SHP77 treated with DMSO at 0.1 percent for 48 hours (cell line): ENCODE data around the gene PPP2R3A.
"Not testable (repeated sequence)": the region's sequence is repeated elsewhere in the genome, so short reads cannot be mapped to it uniquely, and the experiment has no call there.

Experiments used
- DNase-seq: peaks from one replicate; lab custom pipeline; 2025; lab: John Stamatoyannopoulos, UW

The PPP2R3A gene

GRCh38 chr3:136036306-136036705 lies 70.8 kb downstream of the PPP2R3A start:
- DNase-seq, result no peak

GRCh38 chr3:136038668-136039067 lies 73.1 kb downstream of the PPP2R3A start:
- DNase-seq, result no peak

- peak; percentile 16 for DNase-seq
These were observed 77.2 kb downstream of the PPP2R3A start for GRCh38 chr3:136042608-136043221.

GRCh38 chr3:136044980-136045745 lies 79.6 kb downstream of the PPP2R3A start:
- no peak for DNase-seq

DNA sequence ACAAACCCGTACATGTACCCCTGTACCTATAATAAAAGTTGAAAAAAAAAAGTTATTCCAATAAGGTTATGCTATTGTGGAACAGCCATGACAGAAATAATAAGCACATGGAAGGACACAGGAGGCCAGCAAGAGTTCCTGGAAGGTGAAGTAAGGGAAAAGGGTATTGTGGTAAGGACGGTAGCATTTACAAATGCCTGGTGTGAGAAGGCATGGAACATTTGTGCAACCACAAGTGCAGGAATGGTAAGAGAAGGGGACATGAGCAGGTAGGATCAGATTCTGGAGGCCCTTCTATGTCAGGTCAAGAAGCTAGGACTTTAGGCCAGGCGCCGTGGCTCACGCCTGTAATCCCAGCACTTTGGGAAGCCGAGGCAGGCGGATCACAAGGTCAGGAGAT lies 82.5 kb downstream of the PPP2R3A start:
- DNase-seq, result no peak

DNA sequence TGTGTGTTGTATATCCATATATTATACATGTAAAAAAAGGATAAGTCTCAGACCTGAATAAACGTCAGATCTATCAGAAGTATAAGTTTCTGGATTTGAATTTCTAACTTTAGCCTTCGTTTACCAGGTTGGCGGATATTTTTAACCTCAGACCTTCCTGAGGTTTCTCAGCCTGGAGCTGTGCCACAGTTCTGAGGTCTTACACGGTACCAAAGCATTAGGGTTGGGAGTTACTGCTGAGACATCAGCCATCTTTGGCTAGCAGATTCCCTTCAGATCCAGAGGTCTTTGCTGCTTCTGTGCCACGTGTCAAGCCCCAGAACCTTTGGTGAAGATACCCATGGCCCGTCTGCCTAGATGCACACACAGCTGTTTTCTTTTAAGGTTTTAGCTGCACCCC lies 84.7 kb downstream of the PPP2R3A start:
- DNase-seq, result no peak

- no peak for DNase-seq
These were observed 90.0 kb downstream of the PPP2R3A start for GRCh38 chr3:136055491-136055890.

- DNase-seq, result no peak
These were observed 101.7 kb downstream of the PPP2R3A start for GRCh38 chr3:136067211-136067610.

- no peak for DNase-seq
These were observed 103.2 kb downstream of the PPP2R3A start for GRCh38 chr3:136068708-136069107.

GRCh38 chr3:136069933-136070332 lies 104.4 kb downstream of the PPP2R3A start:
- no peak for DNase-seq

GRCh38 chr3:136070334-136070733 lies 104.8 kb downstream of the PPP2R3A start:
- no peak for DNase-seq

DNA sequence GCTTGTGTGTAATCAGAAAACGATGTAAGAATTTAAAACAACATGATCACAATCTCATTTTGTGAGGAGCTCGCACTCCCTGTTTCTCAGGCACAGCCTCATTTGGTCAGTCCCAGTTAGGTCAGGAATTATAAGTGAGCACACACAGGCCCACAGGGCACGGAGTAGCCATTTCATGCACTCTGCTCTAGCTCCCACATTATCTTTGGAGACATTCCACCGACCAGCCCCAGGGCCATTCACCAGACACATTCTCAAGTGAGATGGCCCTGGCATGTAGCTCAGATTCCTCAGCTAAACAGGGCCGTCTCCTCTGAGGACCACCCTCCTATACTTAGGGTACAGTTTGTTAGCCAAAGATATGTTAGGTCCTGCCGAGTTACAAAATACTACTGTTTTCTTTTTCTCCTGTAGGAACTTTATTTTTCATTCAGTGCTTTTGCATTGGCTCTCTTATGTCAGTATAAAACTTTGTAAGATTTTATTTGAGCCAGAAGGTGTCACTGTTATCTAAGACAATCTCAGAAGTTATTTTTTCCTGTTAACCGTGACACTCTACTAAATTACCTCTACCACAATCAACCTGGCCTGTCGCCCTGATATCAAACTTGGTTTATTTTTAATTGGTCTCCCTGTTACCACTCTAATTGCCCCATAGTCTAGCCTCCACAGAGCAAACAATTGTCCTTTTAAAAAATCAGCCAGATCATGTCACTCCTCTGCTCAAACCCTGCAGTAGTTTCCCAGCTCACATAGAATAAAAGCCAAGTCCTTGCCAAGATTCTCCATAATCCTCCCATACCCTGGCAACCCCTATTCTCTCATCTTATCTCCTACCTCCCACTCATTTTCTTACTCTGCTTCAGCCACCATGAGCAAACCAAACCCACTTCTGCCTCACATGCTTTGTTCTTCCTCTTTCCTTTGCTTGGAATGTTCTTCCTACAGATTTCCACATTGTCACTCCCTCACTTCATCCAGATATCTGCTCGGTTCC lies 105.7 kb downstream of the PPP2R3A start:
- DNase-seq, result no peak

GRCh38 chr3:136074546-136075170 lies 109.1 kb downstream of the PPP2R3A start:
- DNase-seq, result no peak

DNA sequence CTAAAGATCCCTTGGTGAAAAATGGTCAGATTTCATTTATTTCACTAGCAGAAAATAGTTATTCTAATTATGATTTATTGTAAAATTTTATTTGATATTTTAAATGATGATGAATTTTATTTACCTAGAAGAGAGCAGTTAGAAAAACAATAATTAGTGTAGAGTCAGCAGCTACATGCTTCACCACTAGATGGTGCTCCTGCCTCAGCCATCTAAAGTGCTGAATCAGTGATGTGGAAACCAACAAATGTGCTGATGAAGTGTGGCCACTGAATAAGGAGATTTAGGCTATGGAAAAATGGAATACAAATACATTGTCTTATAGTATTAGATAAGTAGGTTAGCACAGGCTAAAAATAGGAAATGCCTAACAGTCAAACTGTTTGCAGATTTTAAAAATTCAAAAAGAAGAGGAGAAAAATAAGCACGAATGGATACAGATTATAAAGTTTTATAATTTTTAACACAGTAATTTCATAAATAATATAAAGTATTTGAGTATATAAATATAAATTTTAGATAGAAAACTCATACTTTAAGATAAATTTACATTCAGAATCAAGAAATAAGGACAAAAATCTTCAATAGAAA lies 109.8 kb downstream of the PPP2R3A start:
- peak; percentile 52 for DNase-seq

DNA sequence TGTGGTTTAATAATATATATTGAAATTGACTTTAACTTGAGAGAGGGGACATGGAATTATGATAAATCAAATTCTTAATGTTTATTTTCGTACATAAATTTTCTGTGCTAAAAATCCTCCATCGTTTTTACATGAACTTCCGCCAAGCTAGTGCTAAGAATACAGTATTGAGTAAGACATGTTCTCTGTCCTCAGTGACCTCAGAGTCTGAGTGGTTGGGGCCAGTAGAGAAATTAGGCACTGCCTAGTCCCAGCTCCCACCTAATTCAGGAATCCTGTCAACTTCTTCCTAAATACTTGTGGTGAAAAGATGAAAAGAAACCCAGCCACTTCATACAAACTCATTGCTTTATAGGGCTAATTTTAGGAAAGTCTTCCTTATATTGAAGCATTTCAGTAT lies 110.3 kb downstream of the PPP2R3A start:
- DNase-seq, result no peak

GRCh38 chr3:136078421-136079364 lies 113.2 kb downstream of the PPP2R3A start:
- peak; percentile 10 for DNase-seq

DNA sequence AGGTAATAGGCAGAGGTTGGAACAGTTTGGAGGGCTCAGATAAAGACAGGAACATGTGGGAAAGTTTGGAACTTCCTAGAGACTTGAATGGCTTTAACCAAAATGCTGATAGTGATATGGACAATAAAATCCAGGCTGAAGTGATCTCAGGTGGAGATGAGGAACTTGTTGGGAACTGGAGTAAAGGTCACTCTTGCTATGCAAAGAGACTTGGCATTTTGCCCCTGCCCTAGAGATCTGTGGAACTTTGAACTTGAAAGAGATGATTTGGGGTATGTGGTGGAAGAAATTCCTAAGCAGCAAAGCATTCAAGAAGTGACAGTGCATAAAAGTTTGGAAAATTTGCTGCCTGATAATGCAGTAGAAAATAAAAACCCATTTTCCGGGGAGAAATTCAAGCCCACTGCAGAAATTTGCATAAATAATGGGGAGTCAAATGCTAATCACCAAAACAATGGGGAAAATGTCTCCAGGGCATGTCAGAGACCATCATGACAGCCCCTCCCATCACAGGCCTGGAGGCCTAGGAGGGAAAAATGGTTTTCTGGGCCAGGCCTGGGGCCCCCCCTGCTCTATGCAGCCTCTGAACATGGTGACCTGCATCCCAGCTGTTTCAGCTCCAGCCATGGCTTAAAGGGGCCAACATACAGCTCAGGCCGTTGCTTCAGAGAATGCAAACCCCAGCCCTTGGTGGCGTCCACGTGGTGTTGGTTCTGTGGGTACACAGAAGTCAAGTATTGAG lies 118.3 kb downstream of the PPP2R3A start:
- DNase-seq, result not testable (repeated sequence)

DNA sequence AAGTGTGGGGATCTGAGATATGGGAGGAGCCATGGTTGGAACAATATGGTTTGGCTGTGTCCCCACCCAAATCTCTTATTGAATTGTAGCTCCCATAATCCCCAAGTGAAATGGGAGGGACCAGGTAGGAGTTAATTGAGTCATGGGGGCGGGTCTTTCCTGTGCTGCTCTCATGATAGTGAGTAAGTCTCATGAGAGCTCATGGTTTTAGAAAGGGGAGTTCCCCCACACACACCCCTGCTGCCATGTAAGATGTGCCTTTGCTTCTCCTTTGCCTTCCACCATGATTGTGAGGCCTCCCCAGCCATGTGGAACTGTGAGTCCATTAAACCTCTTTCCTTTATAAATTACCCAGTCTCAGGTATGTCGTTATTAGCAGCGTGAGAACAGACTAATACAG lies 119.5 kb downstream of the PPP2R3A start:
- DNase-seq, result not testable (repeated sequence)

DNA sequence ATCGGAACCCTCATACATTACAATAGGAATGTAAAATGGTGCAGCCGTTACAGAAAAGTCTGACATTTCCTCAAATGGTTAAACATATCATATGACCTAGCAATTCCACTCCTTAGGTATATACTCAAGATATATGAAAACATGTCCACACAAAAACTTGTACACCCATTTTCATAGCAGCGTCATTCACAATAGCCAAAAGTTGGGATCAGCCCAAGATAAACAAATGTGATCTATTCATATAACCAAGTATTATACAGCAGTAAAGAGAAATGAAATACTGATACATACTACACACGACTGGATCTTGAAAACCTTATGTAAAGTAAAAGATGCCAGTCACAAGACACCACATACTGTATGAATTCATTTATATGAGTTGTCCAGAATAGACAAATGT lies 128.2 kb downstream of the PPP2R3A start:
- peak; percentile 54 for DNase-seq

GRCh38 chr3:136105044-136105443 lies 139.5 kb downstream of the PPP2R3A start:
- DNase-seq, result no peak
